Measurements from ENCODE around the gene CD300LG.
"Not testable (repeated sequence)": the region's sequence is repeated elsewhere in the genome, so short reads cannot be mapped to it uniquely, and the experiment has no call there.

The CD300LG gene

GRCh38 chr17:43878260-43879175, 31.5 kb downstream of the CD300LG start:
- DNase-seq (ENCODE audit: low read depth in 2 of 2, low spot score in 1 of 2): peak; percentile 39 to 40

GRCh38 chr17:43879723-43880419, 32.9 kb downstream of the CD300LG start:
- DNase-seq (ENCODE audit: low read depth in 2 of 2, low spot score in 1 of 2): no peak

- no peak for DNase-seq (ENCODE audit: low read depth in 2 of 2, low spot score in 1 of 2)
Observed at GRCh38 chr17:43880420-43880991, 33.5 kb downstream of the CD300LG start.

- no peak for DNase-seq (ENCODE audit: low read depth in 2 of 2, low spot score in 1 of 2)
Observed at GRCh38 chr17:43881181-43881580, 34.2 kb downstream of the CD300LG start.

- DNase-seq (ENCODE audit: low read depth in 2 of 2, low spot score in 1 of 2): no peak
Observed at GRCh38 chr17:43881758-43882505, 35.0 kb downstream of the CD300LG start.

GRCh38 chr17:43882761-43883415, 35.9 kb downstream of the CD300LG start:
- DNase-seq (ENCODE audit: low read depth in 2 of 2, low spot score in 1 of 2): no peak

- DNase-seq (ENCODE audit: low read depth in 2 of 2, low spot score in 1 of 2): no peak
Observed at GRCh38 chr17:43888548-43888947, 41.6 kb downstream of the CD300LG start.

- DNase-seq (ENCODE audit: low read depth in 2 of 2, low spot score in 1 of 2): no peak
Observed at GRCh38 chr17:43890240-43890639, 43.3 kb downstream of the CD300LG start.

GRCh38 chr17:43891851-43892646, 45.1 kb downstream of the CD300LG start:
- no peak for DNase-seq (ENCODE audit: low read depth in 2 of 2, low spot score in 1 of 2)

GRCh38 chr17:43892647-43892952, 45.6 kb downstream of the CD300LG start:
- no peak for DNase-seq (ENCODE audit: low read depth in 2 of 2, low spot score in 1 of 2)

- not testable (repeated sequence) for DNase-seq (ENCODE audit: low read depth in 2 of 2, low spot score in 1 of 2)
Observed at GRCh38 chr17:43894494-43894893, 47.5 kb downstream of the CD300LG start.

- no peak for DNase-seq (ENCODE audit: low read depth in 2 of 2, low spot score in 1 of 2)
Observed at GRCh38 chr17:43897831-43898230, 50.9 kb downstream of the CD300LG start.

- no peak for DNase-seq (ENCODE audit: low read depth in 2 of 2, low spot score in 1 of 2)
Observed at GRCh38 chr17:43898446-43898845, 51.5 kb downstream of the CD300LG start.

GRCh38 chr17:43900183-43900857, 53.3 kb downstream of the CD300LG start:
- DNase-seq (ENCODE audit: low read depth in 2 of 2, low spot score in 1 of 2): peak; percentile 46 to 67

- DNase-seq (ENCODE audit: low read depth in 2 of 2, low spot score in 1 of 2): no peak
Observed at GRCh38 chr17:43900858-43901754, 54.1 kb downstream of the CD300LG start.

GRCh38 chr17:43901861-43902589, 55.0 kb downstream of the CD300LG start:
- DNase-seq (ENCODE audit: low read depth in 2 of 2, low spot score in 1 of 2): no peak

- no peak for DNase-seq (ENCODE audit: low read depth in 2 of 2, low spot score in 1 of 2)
Observed at GRCh38 chr17:43905400-43905984, 58.5 kb downstream of the CD300LG start.

Data from stimulated activated CD8-positive, alpha-beta memory T cell treated with anti-CD3 and anti-CD28 coated beads, Interleukin-4, amount 100 ng/mL, for 1 hour (primary cell).